WERI-Rb-1 (cell line): ENCODE data around the gene KCNIP4.

Source experiments
- DNase-seq: peaks from one replicate; pipeline ENCODE4 v3.0.0-alpha.2; 2020
- H3K27ac ChIP-seq: fragments of 250-450 bp; sonication (Bioruptor Pico); 2 replicates; pipeline ENCODE4 v1.5.1; 2020; ENCODE audit warnings: mild to moderate bottlenecking, moderate library complexity
- H3K27me3 ChIP-seq: fragments of 250-450 bp; sonication (Bioruptor Pico); 2 replicates; pipeline ENCODE4 v1.5.1; 2021; ENCODE audit warnings: mild to moderate bottlenecking, low read depth, moderate library complexity; ENCODE audit not compliant: insufficient read depth, severe bottlenecking
- H3K36me3 ChIP-seq: fragments of 250-450 bp; sonication (Bioruptor Pico); 2 replicates; pipeline ENCODE4 v1.5.1; 2020; ENCODE audit warnings: mild to moderate bottlenecking, moderate library complexity
- H3K4me3 ChIP-seq: 2 replicates; pipeline ENCODE4 v1.5.1; 2011; ENCODE audit warnings: low read depth, mild to moderate bottlenecking, control low read depth, low read length
- H3K9me3 ChIP-seq: fragments of 250-450 bp; sonication (Bioruptor Pico); 2 replicates; pipeline ENCODE4 v1.5.1; 2021; ENCODE audit warnings: mild to moderate bottlenecking, moderate library complexity; ENCODE audit not compliant: severe bottlenecking
- CTCF ChIP-seq: IDR thresholded peaks from 2 replicates; pipeline ENCODE4 v1.5.1; 2011; ENCODE audit warnings: low read depth, mild to moderate bottlenecking, control low read depth, inconsistent platforms, low read length

KCNIP4 gene

GRCh38 chr4:21276046-21276445 is 672.5 kb downstream of the KCNIP4 start:
- Histone ChIP-seq H3K27me3 (no peaks in the 10 kb centered on the region), H3K27ac (no peak overlapping the region), H3K9me3 (no peaks in the 10 kb centered on the region), H3K36me3 (no peaks in the 10 kb centered on the region), H3K4me3 (no peak overlapping the region)
- no peak for TF ChIP-seq CTCF
- no peak for DNase-seq

GRCh38 chr4:21271439-21272052 is 677.0 kb downstream of the KCNIP4 start:
- no peak overlapping the region for H3K27ac ChIP-seq
- H3K4me3 ChIP-seq = no peak overlapping the region
- DNase-seq = no peak
- H3K27me3 ChIP-seq = no peaks in the 10 kb centered on the region
- no peak for TF ChIP-seq CTCF
- H3K36me3 ChIP-seq = no peaks in the 10 kb centered on the region
- no peaks in the 10 kb centered on the region for H3K9me3 ChIP-seq

- Histone ChIP-seq H3K27me3 (no peaks in the 10 kb centered on the region), H3K27ac (no peak overlapping the region), H3K36me3 (no peaks in the 10 kb centered on the region), H3K9me3 (no peaks in the 10 kb centered on the region), H3K4me3 (no peak overlapping the region)
- no peak for DNase-seq
- no peak for TF ChIP-seq CTCF
Measured at GRCh38 chr4:21248331-21248730, 700.2 kb downstream of the KCNIP4 start.

- H3K4me3 ChIP-seq = no peak overlapping the region
- no peak overlapping the region for H3K27ac ChIP-seq
- H3K9me3 ChIP-seq = no peaks in the 10 kb centered on the region
- DNase-seq = no peak
- TF ChIP-seq CTCF = no peak
- no peaks in the 10 kb centered on the region for H3K36me3 ChIP-seq
- no peaks in the 10 kb centered on the region for H3K27me3 ChIP-seq
Measured at GRCh38 chr4:21242163-21242562, 706.4 kb downstream of the KCNIP4 start.

GRCh38 chr4:21226637-21227538 is 721.7 kb downstream of the KCNIP4 start:
- no peak for DNase-seq
- Histone ChIP-seq H3K36me3 (no peaks in the 10 kb centered on the region), H3K27me3 (no peaks in the 10 kb centered on the region), H3K27ac (no peak overlapping the region), H3K9me3 (peaks cover 4% of the 10 kb centered on the region), H3K4me3 (no peak overlapping the region)
- TF ChIP-seq CTCF = no peak
